Endothelial cell of umbilical vein (primary cell): Measurements from ENCODE around the gene RANBP3. TPM values are rescaled to one million over a fixed set of nuclear protein-coding genes. Genes with fewer than 3 reads are reported as not detected.

Experiments used
- BruUV-seq: library from RNA; stranded (reverse); fragments of 400-500 nt; replicated peaks from 2 replicates; lab custom pipeline; 2021; lab: Mats Ljungman, UMichigan
- CTCF ChIA-PET: fragments of 300-600, 350-600 bp; sonication (Branson Sonifier 250); formaldehyde crosslinking; loops from one replicate; lab custom pipeline; 2021; ENCODE audit warnings: antibody characterized with exemption, inconsistent platforms; lab: Charles Lee
- POLR2A ChIA-PET: fragments of 300-600, 350-600 bp; sonication (Branson Sonifier 250); formaldehyde crosslinking; loops from one replicate; lab custom pipeline; 2021; ENCODE audit warnings: antibody characterized with exemption, inconsistent platforms; lab: Charles Lee
- DNase-seq: peaks from one replicate; pipeline ENCODE4 v3.0.0-alpha.2; 2011; ENCODE audit warnings: low read depth, low spot score
- FAIRE-seq: peaks from 2 replicates; lab custom pipeline; 2011; peaks lifted over from hg19 to GRCh38; lab: Jason Lieb, UNC
- H2AFZ ChIP-seq: 2 replicates; pipeline ENCODE4 v1.6.0; 2012; ENCODE audit warnings: low read depth, low read length, control low read depth, inconsistent platforms
- H3K27ac ChIP-seq: 2 replicates; pipeline ENCODE4 v1.5.1; 2011; ENCODE audit warnings: low read depth, mild to moderate bottlenecking, control low read depth, low read length, moderate library complexity; ENCODE audit not compliant: insufficient read depth
- H3K27me3 ChIP-seq, 2 experiments: 2 replicates each; pipeline versions ENCODE4 v1.6.0 to v1.6.1; 2011; ENCODE audit warnings: low read length in 2 of 2, mixed read lengths in 1 of 2; ENCODE audit not compliant: control insufficient read depth in 2 of 2, insufficient read depth in 2 of 2
- H3K36me3 ChIP-seq, 2 experiments: 2 replicates in 1 of 2; 3 replicates in 1 of 2; pipeline ENCODE4 v1.5.1; 2011; ENCODE audit warnings: low read length in 2 of 2, mild to moderate bottlenecking in 1 of 2, moderate library complexity in 1 of 2; ENCODE audit not compliant: control insufficient read depth in 2 of 2, insufficient read depth in 2 of 2; ENCODE audit errors: extremely low read depth in 1 of 2
- H3K4me1 ChIP-seq: 3 replicates; pipeline ENCODE4 v1.5.1; 2011; ENCODE audit warnings: mild to moderate bottlenecking, low read length; ENCODE audit not compliant: control insufficient read depth, insufficient read depth; ENCODE audit errors: extremely low read depth
- H3K4me2 ChIP-seq: 2 replicates; pipeline ENCODE4 v1.6.1; 2011; ENCODE audit warnings: low read length, control low read depth, mixed read lengths; ENCODE audit not compliant: insufficient read depth
- H3K4me3 ChIP-seq, 3 experiments: fragments of 200-600 bp in 1 of 3; sonication (generic), shearing (Covaris generic) in 1 of 3; replicated peaks in 1 of 3; 2 replicates each; pipeline ENCODE4 v1.5.1; 2011 to 2016; ENCODE audit warnings: control low read depth in 3 of 3, low read length in 3 of 3, mild to moderate bottlenecking in 2 of 3, inconsistent platforms in 1 of 3, low read depth in 1 of 3, moderate library complexity in 1 of 3; ENCODE audit not compliant: insufficient read depth in 1 of 3
- H3K79me2 ChIP-seq: 2 replicates; pipeline ENCODE4 v1.6.0; 2012; ENCODE audit warnings: low read length, inconsistent platforms; ENCODE audit not compliant: control insufficient read depth, insufficient read depth
- H3K9ac ChIP-seq: replicated peaks from 2 replicates; pipeline ENCODE3; 2011; ENCODE audit warnings: low read length, control low read depth; ENCODE audit not compliant: insufficient read depth; ENCODE audit errors: extremely low read depth
- H3K9me1 ChIP-seq: replicated peaks from 3 replicates; pipeline ENCODE4 v1.6.0; 2011; ENCODE audit warnings: mild to moderate bottlenecking, low read length; ENCODE audit not compliant: control insufficient read depth, insufficient read depth; ENCODE audit errors: extremely low read depth
- H3K9me3 ChIP-seq: replicated peaks from 2 replicates; pipeline ENCODE4 v1.5.1; 2012; ENCODE audit warnings: low read length, inconsistent platforms; ENCODE audit not compliant: control insufficient read depth, insufficient read depth
- H4K20me1 ChIP-seq: replicated peaks from 2 replicates; pipeline ENCODE3; 2011; ENCODE audit warnings: mild to moderate bottlenecking, low read length; ENCODE audit not compliant: control insufficient read depth, insufficient read depth; ENCODE audit errors: extremely low read depth
- EZH2 ChIP-seq: IDR thresholded peaks from 2 replicates; pipeline ENCODE4 v1.6.1; 2012; ENCODE audit warnings: borderline replicate concordance, low read depth, mild to moderate bottlenecking, moderate library complexity, low read length, inconsistent platforms; ENCODE audit not compliant: severe bottlenecking
- FOS ChIP-seq: IDR thresholded peaks from 2 replicates; pipeline ENCODE4 v1.6.1; 2011; ENCODE audit warnings: mild to moderate bottlenecking, low read length, moderate library complexity, borderline replicate concordance; ENCODE audit not compliant: insufficient read depth
- GATA2 ChIP-seq: IDR thresholded peaks from 2 replicates; pipeline ENCODE4 v1.7.0; 2011; ENCODE audit warnings: low read depth, mild to moderate bottlenecking, moderate library complexity, mixed read lengths, low read length; ENCODE audit not compliant: insufficient read length, insufficient read depth
- JUN ChIP-seq: IDR thresholded peaks from 2 replicates; pipeline ENCODE4 v1.6.1; 2011; ENCODE audit warnings: borderline replicate concordance, low read depth; ENCODE audit not compliant: insufficient read length, insufficient read depth
- MYC ChIP-seq: IDR thresholded peaks from one replicate; pipeline ENCODE4 v1.6.1; 2011; ENCODE audit warnings: mild to moderate bottlenecking, low read depth, low read length
- POLR2A ChIP-seq: IDR thresholded peaks from 2 replicates; pipeline ENCODE4 v1.6.1; 2012; ENCODE audit warnings: low read depth, mild to moderate bottlenecking, control low read depth, low read length
- POLR2AphosphoS5 ChIP-seq: IDR thresholded peaks from 2 replicates; pipeline ENCODE4 v1.6.1; 2012; ENCODE audit warnings: low read depth, mild to moderate bottlenecking, control low read depth, low read length, moderate library complexity; ENCODE audit not compliant: insufficient read depth
- dilution Hi-C: fragments of 300-500 bp; cut with MboI; formaldehyde crosslinking; loops from one replicate; pipeline ENCODE4 v1.15.0; 2019; ENCODE audit warnings: low sequenced_read_pairs; ENCODE audit not compliant: extremely low pct_ligation_motif_present
- intact Hi-C: fragments of 100-400 bp; cut with micrococcal nuclease; formaldehyde crosslinking; loops from one replicate; pipeline ENCODE4 v1.10.0; 2022
- polyA plus RNA-seq, 4 experiments: library from polyadenylated mRNA; depleted of rRNA in 3 of 4; stranded (reverse) in 3 of 4; unstranded in 1 of 4; fragments of >200 nt; gene quantifications; 2 replicates each; pipeline versions ENCODE4 v1.2.1 to v1.2.3, GENCODE V29; 2011 to 2012; ENCODE audit warnings: missing spikeins in 1 of 4
- total RNA-seq: library from RNA; stranded (reverse); gene quantifications from 2 replicates; pipeline ENCODE4 v1.2.3, GENCODE V29; 2021
- TF ChIP-seq, protein P1 (sequence below), 2 donors: IDR thresholded peaks; 1 replicate in 1 of 2; 2 replicates in 1 of 2; pipeline ENCODE4 v1.5.1; 2011; ENCODE audit warnings: low read length in 2 of 2, mild to moderate bottlenecking in 2 of 2, moderate library complexity in 2 of 2, control low read depth in 1 of 2, inconsistent platforms in 1 of 2, low read depth in 1 of 2; ENCODE audit not compliant: insufficient read depth in 1 of 2; ENCODE audit errors: extremely low read depth in 1 of 2
- TF ChIP-seq, protein P2 (sequence below): IDR thresholded peaks from 2 replicates; pipeline ENCODE4 v1.6.1; 2011; ENCODE audit not compliant: insufficient read depth, insufficient read length

Gene RANBP3
- total and polyA plus RNA-seq, 2 donors (not counting 3 experiments of a cell fraction or from before 2014, with no cell fraction given), result 72.3 to 85.3 TPM

DNA sequence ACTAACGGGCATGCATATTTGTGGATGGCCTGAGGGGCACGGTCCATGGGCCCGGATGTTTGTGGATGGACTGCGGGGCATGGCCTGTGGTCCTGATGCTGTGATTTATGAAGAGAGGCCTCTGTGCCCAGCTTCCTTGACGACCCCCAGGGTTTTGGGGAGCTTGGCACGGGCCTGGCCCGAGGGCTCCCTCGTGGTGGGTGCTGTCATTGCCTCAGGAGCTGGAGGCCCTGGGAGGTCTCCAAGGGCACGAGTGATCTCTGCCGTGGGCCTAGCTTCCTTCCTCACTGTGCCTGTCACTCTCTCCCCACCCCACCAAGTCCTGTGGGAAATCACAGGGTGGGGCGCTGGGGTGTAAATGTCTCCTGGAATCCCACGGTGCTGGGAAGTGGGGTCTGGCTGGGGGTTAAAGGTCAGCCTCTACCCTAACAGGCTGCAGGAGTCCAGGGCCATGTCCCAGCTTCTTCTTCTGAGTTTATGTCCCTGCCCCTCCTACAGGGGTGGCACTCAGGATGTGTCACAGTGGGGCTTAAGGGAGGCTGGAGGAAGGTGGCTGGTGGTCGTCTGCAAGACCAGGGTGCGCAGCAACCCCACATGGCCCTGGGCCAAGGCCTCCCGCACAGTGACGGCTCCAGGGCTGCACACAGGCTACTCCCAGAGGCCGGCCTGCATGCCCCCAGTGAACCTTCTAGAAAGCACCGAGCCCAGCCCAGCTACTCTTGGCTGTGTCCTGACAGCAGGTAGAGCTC, 27.6 kb upstream of the RANBP3 start:
- ChIA-PET CTCF (interaction anchor here (1.1 to 2.6 kb wide), 2 partner anchors 17 to 18 kb away, joined by 6 to 11 read pairs; no protein-coding TSS in a partner anchor), POLR2A (no interaction called here)
- Histone ChIP-seq H4K20me1 (no peaks in the 10 kb centered on the region), H3K4me3 (no peak overlapping the region), H3K4me1 (no peaks in the 10 kb centered on the region), H3K9ac (no peak overlapping the region), H3K79me2 (no peaks in the 10 kb centered on the region), H3K9me3 (no peaks in the 10 kb centered on the region), H3K36me3 (peaks cover 3 to 10% of the 10 kb centered on the region in 2 experiments), H2AFZ (no peak overlapping the region), H3K27ac (no peak overlapping the region), H3K9me1 (no peaks in the 10 kb centered on the region), H3K27me3 (no peaks in the 10 kb centered on the region), H3K4me2 (no peak overlapping the region)
- dilution Hi-C loops (no loop called here), intact Hi-C loops (no loop called here)
- BruUV-seq, result no TSS peak
- no peak for DNase-seq
- TF ChIP-seq, protein P1, sequence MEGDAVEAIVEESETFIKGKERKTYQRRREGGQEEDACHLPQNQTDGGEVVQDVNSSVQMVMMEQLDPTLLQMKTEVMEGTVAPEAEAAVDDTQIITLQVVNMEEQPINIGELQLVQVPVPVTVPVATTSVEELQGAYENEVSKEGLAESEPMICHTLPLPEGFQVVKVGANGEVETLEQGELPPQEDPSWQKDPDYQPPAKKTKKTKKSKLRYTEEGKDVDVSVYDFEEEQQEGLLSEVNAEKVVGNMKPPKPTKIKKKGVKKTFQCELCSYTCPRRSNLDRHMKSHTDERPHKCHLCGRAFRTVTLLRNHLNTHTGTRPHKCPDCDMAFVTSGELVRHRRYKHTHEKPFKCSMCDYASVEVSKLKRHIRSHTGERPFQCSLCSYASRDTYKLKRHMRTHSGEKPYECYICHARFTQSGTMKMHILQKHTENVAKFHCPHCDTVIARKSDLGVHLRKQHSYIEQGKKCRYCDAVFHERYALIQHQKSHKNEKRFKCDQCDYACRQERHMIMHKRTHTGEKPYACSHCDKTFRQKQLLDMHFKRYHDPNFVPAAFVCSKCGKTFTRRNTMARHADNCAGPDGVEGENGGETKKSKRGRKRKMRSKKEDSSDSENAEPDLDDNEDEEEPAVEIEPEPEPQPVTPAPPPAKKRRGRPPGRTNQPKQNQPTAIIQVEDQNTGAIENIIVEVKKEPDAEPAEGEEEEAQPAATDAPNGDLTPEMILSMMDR (IDR thresholded peaks at IDR 0.05; ENCODE audit: extremely low read depth in 1 of 2, insufficient read depth in 1 of 2, low read depth in 1 of 2, low read length in 2 of 2), result no peak
- TF ChIP-seq GATA2, result no peak
- no peak for TF ChIP-seq FOS
- no peak for TF ChIP-seq EZH2
- TF ChIP-seq, protein P2, sequence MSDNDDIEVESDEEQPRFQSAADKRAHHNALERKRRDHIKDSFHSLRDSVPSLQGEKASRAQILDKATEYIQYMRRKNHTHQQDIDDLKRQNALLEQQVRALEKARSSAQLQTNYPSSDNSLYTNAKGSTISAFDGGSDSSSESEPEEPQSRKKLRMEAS, result no peak
- no peak for TF ChIP-seq POLR2A
- TF ChIP-seq MYC, result no peak
- no peak for TF ChIP-seq POLR2AphosphoS5
- no peak for TF ChIP-seq JUN
- FAIRE-seq, result no peak
